GM19351 (cell line): ENCODE results near the gene CERS1.

Experiments
- ATAC-seq: cut with Tn5 transposase; IDR thresholded peaks from one replicate; pipeline ENCODE4 v1.9.1; 2021; ENCODE audit warnings: mild to moderate bottlenecking, moderate library complexity; ENCODE audit not compliant: unreplicated experiment

CERS1 gene, protein sequence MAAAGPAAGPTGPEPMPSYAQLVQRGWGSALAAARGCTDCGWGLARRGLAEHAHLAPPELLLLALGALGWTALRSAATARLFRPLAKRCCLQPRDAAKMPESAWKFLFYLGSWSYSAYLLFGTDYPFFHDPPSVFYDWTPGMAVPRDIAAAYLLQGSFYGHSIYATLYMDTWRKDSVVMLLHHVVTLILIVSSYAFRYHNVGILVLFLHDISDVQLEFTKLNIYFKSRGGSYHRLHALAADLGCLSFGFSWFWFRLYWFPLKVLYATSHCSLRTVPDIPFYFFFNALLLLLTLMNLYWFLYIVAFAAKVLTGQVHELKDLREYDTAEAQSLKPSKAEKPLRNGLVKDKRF

GRCh38 chr19:18895824-18896341, at the start of gene CERS1:
CERS1 (minus strand) TSS chr19:18896158; CDS start chr19:18896072, 86 bp downstream.
- ATAC-seq, result no peak

DNA sequence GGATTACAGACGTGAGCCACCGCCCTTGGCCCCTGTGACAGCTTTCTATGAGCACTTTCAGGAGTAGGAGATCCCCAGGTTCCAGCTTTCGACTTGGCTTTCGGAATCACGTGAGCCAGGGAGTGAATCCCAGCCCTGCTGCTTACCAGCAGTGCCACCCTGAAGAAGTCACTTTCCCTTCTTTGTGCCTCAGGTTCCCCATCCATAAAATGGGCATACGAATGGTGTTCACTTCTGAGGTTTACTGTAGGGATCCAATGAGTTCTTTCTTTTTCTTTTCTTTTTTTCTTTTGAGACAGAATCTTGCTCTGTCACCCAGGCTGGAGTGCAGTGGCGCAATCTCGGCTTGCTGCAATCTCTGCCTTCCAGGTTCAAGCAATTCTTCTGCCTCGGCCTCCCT, 49.3 kb upstream of the CERS1 start:
- ATAC-seq, result no peak

- no peak for ATAC-seq
These were observed 47.5 kb upstream of the CERS1 start for GRCh38 chr19:18943465-18943864.

- ATAC-seq, result no peak
These were observed 46.7 kb upstream of the CERS1 start for GRCh38 chr19:18942692-18943091.

DNA sequence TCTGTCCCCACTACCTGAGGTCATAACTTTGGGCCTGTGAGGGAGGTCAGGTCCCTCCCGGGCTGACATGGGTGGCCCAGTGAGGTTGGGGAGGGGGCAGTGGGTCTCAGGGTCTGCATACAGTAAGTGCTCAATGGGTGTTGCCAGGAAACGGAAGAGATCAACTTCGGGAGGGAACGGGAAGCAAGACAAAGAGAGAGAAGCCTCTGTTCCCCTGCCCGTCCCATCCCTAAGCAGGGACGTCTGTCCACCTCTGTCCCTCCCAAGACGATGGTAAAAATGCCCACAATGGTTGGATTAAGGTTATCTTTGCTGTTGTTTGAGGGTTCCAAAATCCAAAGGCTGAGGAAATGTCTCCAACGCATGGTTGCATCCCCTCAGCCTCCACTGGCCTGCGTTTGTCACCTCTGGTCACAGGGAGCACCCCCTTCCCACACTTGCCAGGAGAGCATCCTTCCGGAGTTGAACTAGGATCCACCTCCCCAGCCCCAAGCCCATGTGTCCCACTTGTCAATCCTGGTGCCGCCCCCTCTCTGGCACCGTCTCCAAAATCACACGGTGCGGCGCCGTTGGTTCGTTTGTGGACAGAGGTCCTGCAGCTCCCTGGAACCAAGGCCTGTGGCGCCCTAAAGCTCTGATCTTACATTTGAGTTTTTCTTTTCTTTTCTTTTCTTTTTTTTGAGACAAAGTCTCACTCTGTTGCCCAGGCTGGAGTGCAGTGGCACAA, 45.8 kb upstream of the CERS1 start:
- no peak for ATAC-seq

GRCh38 chr19:18940769-18941627, 45.0 kb upstream of the CERS1 start, which contains the start of gene HOMER3:
HOMER3 (minus strand) TSS chr19:18941217; CDS start chr19:18938982, 2,235 bp downstream.
- no peak for ATAC-seq

GRCh38 chr19:18939922-18940768, 44.2 kb upstream of the CERS1 start:
- no peak for ATAC-seq

- no peak for ATAC-seq
These were observed 43.2 kb upstream of the CERS1 start for GRCh38 chr19:18939163-18939562.

DNA sequence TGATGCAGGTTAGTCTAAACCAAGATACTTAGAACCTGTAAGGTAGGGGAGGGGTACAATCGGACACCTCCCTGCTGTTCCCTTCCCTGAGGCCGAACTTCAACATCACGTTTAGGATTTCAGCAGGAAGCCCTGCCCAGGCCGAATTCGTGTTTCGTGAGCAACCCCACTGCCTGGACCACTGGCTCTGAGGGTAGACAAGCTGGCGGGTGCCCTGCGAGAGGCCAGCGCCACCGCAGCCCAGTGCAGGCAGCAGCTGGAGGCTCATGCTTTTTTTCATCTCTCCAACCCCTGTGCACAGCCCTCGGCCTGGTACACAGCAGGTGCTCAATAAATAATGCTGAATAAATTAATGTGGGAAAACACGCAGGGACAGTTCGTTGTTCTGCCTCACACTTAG, 37.3 kb upstream of the CERS1 start:
- no peak for ATAC-seq

- ATAC-seq, result no peak
These were observed 36.4 kb upstream of the CERS1 start for GRCh38 chr19:18932216-18932841.

DNA sequence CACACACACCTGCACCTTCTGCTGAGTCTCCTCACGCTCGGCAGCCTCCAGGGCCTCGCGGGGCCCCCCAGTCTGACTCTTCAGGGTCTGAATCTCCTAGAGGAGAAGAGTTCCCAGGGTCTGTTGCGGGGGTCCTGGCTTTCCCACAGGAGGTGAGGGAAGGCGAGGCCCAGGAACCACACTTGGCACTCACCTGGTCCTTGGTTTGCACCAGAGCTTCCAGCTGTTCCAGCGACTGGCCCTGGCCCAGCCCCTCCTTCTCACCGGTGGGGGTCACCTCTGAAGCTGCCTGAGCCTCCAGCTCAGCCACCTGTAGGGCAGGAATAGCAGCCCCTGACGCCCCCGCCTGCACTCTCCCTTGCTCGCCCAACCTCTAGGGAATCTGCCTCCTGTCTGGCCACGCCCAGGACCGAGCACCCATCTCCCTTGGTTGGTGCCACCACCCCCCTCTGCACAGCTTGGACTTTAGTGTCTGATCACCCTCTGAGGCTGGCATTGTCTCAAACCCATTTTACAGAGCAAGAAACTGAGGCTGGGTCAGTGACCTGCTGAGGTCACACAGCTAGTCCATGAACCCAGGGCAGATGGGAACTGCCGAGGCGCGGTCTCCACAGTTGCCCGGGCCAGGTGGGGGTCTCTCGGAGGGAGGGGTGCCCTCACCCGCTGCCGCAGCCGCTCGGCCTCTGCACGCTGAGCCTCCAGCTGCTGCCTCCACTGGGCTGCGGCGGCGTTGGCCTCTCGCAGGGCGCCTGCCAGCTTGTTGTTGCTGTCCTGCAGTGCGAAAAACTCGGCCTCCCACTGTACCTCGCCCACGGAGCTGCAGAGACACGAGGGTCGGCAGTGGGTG, 35.6 kb upstream of the CERS1 start:
- ATAC-seq, result no peak

DNA sequence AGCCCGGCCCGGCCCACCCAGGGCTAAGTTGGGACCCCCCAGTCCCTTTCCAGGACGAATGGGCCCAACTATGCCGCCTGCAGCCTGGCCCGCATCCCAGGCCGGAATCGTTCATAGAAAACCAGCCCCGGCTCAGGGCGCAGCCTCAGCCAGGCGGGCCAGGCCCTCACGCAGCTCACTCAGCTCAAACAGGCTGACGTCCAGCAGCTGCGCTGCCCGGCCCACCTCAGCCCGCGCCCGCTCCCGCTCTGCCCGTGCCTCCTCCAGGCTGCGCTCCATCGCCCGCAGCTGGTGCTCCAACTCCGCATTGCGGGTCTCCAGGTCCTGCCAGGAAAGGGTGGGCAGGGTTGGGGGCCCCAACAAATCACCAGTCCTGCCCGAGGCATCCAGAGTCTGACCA, 33.4 kb upstream of the CERS1 start:
- no peak for ATAC-seq

- ATAC-seq, result no peak
These were observed 32.3 kb upstream of the CERS1 start for GRCh38 chr19:18928018-18928805.

DNA sequence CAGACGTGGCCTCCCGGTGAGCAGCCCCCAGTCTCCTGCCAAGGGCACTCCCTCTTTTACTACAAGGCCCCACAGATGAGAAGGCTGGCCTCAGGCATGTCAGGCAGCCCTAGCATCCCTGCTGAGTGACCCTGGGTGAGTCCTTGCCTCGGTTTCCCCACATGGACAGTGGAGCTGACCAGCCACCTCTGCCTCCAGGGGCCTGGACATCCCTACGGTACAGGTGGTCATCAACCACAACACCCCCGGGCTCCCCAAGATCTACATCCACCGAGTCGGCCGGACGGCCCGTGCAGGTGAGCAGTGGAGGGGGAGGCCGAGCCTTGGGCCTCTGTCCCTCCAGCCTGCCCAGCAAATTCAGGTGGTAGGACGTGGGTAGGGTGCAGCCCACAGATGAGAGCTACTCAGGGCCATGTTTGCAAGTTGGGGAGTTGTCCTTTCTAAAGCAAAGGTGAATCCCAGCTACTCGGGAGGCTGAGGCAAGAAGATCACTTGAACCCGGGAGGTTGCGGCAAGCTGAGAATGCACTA, 28.8 kb upstream of the CERS1 start:
- ATAC-seq, result no peak

- ATAC-seq, result no peak
These were observed 26.4 kb upstream of the CERS1 start for GRCh38 chr19:18922228-18922985.

GRCh38 chr19:18921593-18921992, 25.6 kb upstream of the CERS1 start:
- ATAC-seq, result no peak

DNA sequence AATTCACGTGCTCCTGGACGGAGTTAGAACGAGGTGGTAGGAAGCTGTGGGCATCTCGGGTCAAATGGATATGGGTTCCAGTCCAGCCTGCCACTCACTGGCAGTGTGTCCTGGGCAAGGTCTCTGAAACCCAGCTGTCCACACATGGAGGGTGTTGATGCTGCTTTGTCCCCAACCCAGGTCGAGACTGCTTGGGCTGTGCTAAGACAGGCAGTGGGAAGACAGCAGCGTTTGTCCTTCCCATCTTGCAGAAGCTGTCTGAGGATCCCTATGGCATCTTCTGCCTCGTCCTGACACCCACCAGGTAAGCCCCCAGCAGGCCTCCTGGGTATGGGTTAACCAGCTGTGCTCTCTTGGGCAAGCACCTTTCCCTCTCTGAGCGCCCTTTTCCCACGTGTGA, 24.4 kb upstream of the CERS1 start:
- ATAC-seq, result no peak
